H1 (cell line): ENCODE measurements around the gene DPEP2. TPM values are rescaled to one million over a fixed set of nuclear protein-coding genes. Genes with fewer than 3 reads are reported as not detected.

Experiments used
- ATF2 ChIP-seq: IDR thresholded peaks from 2 replicates; pipeline ENCODE4 v1.6.1; 2012; ENCODE audit warnings: low read length, inconsistent platforms
- CHD7 ChIP-seq: fragments of 300-600 bp; sonication (generic); IDR thresholded peaks from 2 replicates; pipeline ENCODE4 v1.7.1; 2012; ENCODE audit warnings: low read length, moderate library complexity, mild to moderate bottlenecking, inconsistent platforms; ENCODE audit not compliant: insufficient replicate concordance
- GTF2F1 ChIP-seq: IDR thresholded peaks from 2 replicates; pipeline ENCODE4 v1.6.1; 2012; ENCODE audit warnings: low read depth, low read length, improper control_type of control experiment, borderline replicate concordance
- JUN ChIP-seq: IDR thresholded peaks from 2 replicates; pipeline ENCODE4 v1.6.1; 2011; ENCODE audit warnings: low read depth, mild to moderate bottlenecking, improper control_type of control experiment, low read length
- KDM4A ChIP-seq: IDR thresholded peaks from one replicate; pipeline ENCODE4 v1.7.1; 2012; ENCODE audit warnings: low read depth, mild to moderate bottlenecking, moderate library complexity, low read length, inconsistent platforms; ENCODE audit not compliant: severe bottlenecking
- PHF8 ChIP-seq: fragments of 200-600 bp; sonication (generic); conservative IDR thresholded peaks from 2 replicates; pipeline ENCODE4 v1.7.1; 2012; ENCODE audit warnings: low read depth, mild to moderate bottlenecking, inconsistent platforms, low read length, moderate library complexity
- RXRA ChIP-seq: IDR thresholded peaks from 2 replicates; pipeline ENCODE4 v1.6.1; 2011; ENCODE audit warnings: low read depth, mild to moderate bottlenecking, low read length, moderate library complexity; ENCODE audit not compliant: insufficient read depth
- SIRT6 ChIP-seq: IDR thresholded peaks from one replicate; pipeline ENCODE4 v1.7.1; 2012; ENCODE audit warnings: low read length, inconsistent platforms
- SIX5 ChIP-seq: IDR thresholded peaks from 2 replicates; pipeline ENCODE4 v1.6.1; 2011; ENCODE audit warnings: mild to moderate bottlenecking, low read depth, low read length
- TEAD4 ChIP-seq: IDR thresholded peaks from 2 replicates; pipeline ENCODE4 v1.6.1; 2012; ENCODE audit warnings: low read depth, low read length, inconsistent platforms, mixed read lengths
- polyA plus RNA-seq, 7 experiments: library from polyadenylated mRNA; depleted of rRNA in 3 of 7; stranded (reverse) in 5 of 7; unstranded in 2 of 7; fragments of >200 nt in 5 of 7; fragments of 200-250 nt in 2 of 7; gene quantifications; 1 replicate in 5 of 7; 2 replicates in 1 of 7; 4 replicates in 1 of 7; pipeline versions ENCODE4 v1.2.1 to v1.2.3, GENCODE V29; 2011 to 2013; ENCODE audit warnings: missing spikeins in 2 of 7, mixed read lengths in 2 of 7
- total RNA-seq: library from RNA; stranded (reverse); fragmentation: NEBNext Ultra II Directional; extraction: Animal tissue kit (Norgen Biotek cat#: 25700); gene quantifications from 2 replicates; pipeline ENCODE4 v1.2.1, GENCODE V29; 2021

The DPEP2 gene
- total and polyA plus RNA-seq, 2 of the 8 experiments (the other 6 are each of a cell fraction or from before 2014, with no cell fraction given), result not detected

- TF ChIP-seq CHD7 (no peak), ATF2 (no peak), GTF2F1 (no peak), PHF8 (no peak), SIRT6 (no peak), RXRA (no peak), SIX5 (no peak), JUN (no peak), KDM4A (no peak), TEAD4 (no peak)
These were observed 6.5 kb downstream of the DPEP2 start (continued) for GRCh38 chr16:67992661-67993206.
